Stimulated activated naive CD8-positive, alpha-beta T cell treated with anti-CD3 and anti-CD28 coated beads, Interleukin-15, amount 100 ng/mL, for 72 hours (primary cell): Measurements from ENCODE around the gene ANK3.

Experiments used
- ATAC-seq: fragments of 150-1000 bp; cut with Tn5 transposase; 2 replicates; pipeline ENCODE4 v1.10.0; 2021; ENCODE audit warnings: mild to moderate bottlenecking, moderate library complexity
- DNase-seq, 2 donors: peaks; one replicate each; pipeline ENCODE4 v3.0.0; 2021 to 2022
- H3K27ac Mint-ChIP-seq, 2 donors: one replicate each; pipeline ENCODE4 v1.8.0; 2022; ENCODE audit warnings: mild to moderate bottlenecking in 2 of 2, mixed read lengths in 2 of 2, moderate library complexity in 2 of 2
- H3K27me3 Mint-ChIP-seq: one replicate; pipeline ENCODE4 v1.8.0; 2022; ENCODE audit warnings: mixed read lengths
- H3K4me1 Mint-ChIP-seq: one replicate; pipeline ENCODE4 v1.8.0; 2022; ENCODE audit warnings: mild to moderate bottlenecking, mixed read lengths
- H3K4me3 Mint-ChIP-seq, 2 donors: one replicate each; pipeline ENCODE4 v1.8.0; 2022; ENCODE audit warnings: mild to moderate bottlenecking in 2 of 2, mixed read lengths in 2 of 2, moderate library complexity in 1 of 2
- H3K9me3 Mint-ChIP-seq, 2 donors: one replicate each; pipeline ENCODE4 v1.8.0; 2022; ENCODE audit warnings: mixed read lengths in 2 of 2

Gene ANK3

GRCh38 chr10:60029475-60029874, 360.2 kb downstream of the ANK3 start:
- no peak for ATAC-seq
- Mint-ChIP-seq H3K27ac (no peak overlapping the region), H3K9me3 (no peaks in the 10 kb centered on the region), H3K4me3 (no peak overlapping the region), H3K4me1 (no peaks in the 10 kb centered on the region), H3K27me3 (no peaks in the 10 kb centered on the region)
- no peak for DNase-seq

- no peak overlapping the region for H3K4me3 Mint-ChIP-seq
Measured at GRCh38 chr10:60028081-60028480, 361.6 kb downstream of the ANK3 start.

GRCh38 chr10:60025279-60025678, 364.4 kb downstream of the ANK3 start:
- ATAC-seq: no peak
- Mint-ChIP-seq H3K27ac (no peak overlapping the region), H3K27me3 (no peaks in the 10 kb centered on the region), H3K4me1 (no peaks in the 10 kb centered on the region), H3K9me3 (no peaks in the 10 kb centered on the region), H3K4me3 (no peak overlapping the region)
- DNase-seq: no peak

More at GRCh38 chr10:60028081-60028480, 361.6 kb downstream of the ANK3 start:
- DNase-seq: no peak
- no peaks in the 10 kb centered on the region for H3K9me3 Mint-ChIP-seq
- H3K27ac Mint-ChIP-seq: no peak overlapping the region
- ATAC-seq: no peak
- no peaks in the 10 kb centered on the region for H3K4me1 Mint-ChIP-seq
- no peaks in the 10 kb centered on the region for H3K27me3 Mint-ChIP-seq

- H3K27ac Mint-ChIP-seq: peak overlapping the region in 1 of 2 donors; percentile 8
- no peak for ATAC-seq
- H3K4me3 Mint-ChIP-seq: no peak overlapping the region
- H3K27me3 Mint-ChIP-seq: no peaks in the 10 kb centered on the region
- no peaks in the 10 kb centered on the region for H3K9me3 Mint-ChIP-seq
- H3K4me1 Mint-ChIP-seq: no peaks in the 10 kb centered on the region
- DNase-seq: no peak
Measured at GRCh38 chr10:60024506-60024905, 365.2 kb downstream of the ANK3 start.

- no peak for DNase-seq
- Mint-ChIP-seq H3K27ac (peak overlapping the region in 1 of 2 donors; percentile 75), H3K4me1 (no peaks in the 10 kb centered on the region), H3K4me3 (no peak overlapping the region), H3K9me3 (no peaks in the 10 kb centered on the region), H3K27me3 (no peaks in the 10 kb centered on the region)
- no peak for ATAC-seq
Measured at GRCh38 chr10:60023155-60023877, 366.4 kb downstream of the ANK3 start.

- no peak for DNase-seq
- no peaks in the 10 kb centered on the region for H3K4me1 Mint-ChIP-seq
- no peak overlapping the region for H3K4me3 Mint-ChIP-seq
- H3K9me3 Mint-ChIP-seq: no peaks in the 10 kb centered on the region
- ATAC-seq: no peak
- H3K27ac Mint-ChIP-seq: no peak overlapping the region
- H3K27me3 Mint-ChIP-seq: no peaks in the 10 kb centered on the region
Measured at GRCh38 chr10:60021361-60021760, 368.3 kb downstream of the ANK3 start.

GRCh38 chr10:60016794-60017193, 372.9 kb downstream of the ANK3 start:
- Mint-ChIP-seq H3K4me3 (no peak overlapping the region), H3K9me3 (no peaks in the 10 kb centered on the region), H3K27me3 (peaks cover 9% of the 10 kb centered on the region), H3K4me1 (no peaks in the 10 kb centered on the region), H3K27ac (no peak overlapping the region)
- no peak for DNase-seq
- no peak for ATAC-seq

GRCh38 chr10:60009710-60010383, 379.8 kb downstream of the ANK3 start:
- H3K9me3 Mint-ChIP-seq: no peaks in the 10 kb centered on the region

GRCh38 chr10:60009276-60009675, 380.4 kb downstream of the ANK3 start:
- Mint-ChIP-seq H3K27me3 (peaks cover 9% of the 10 kb centered on the region), H3K4me3 (no peak overlapping the region)
- no peak for DNase-seq

More at GRCh38 chr10:60009710-60010383, 379.8 kb downstream of the ANK3 start:
- Mint-ChIP-seq H3K4me1 (no peaks in the 10 kb centered on the region), H3K27me3 (peaks cover 9% of the 10 kb centered on the region), H3K4me3 (no peak overlapping the region), H3K27ac (no peak overlapping the region)
- ATAC-seq: no peak
- no peak for DNase-seq

GRCh38 chr10:60008816-60009215, 380.9 kb downstream of the ANK3 start:
- Mint-ChIP-seq H3K27me3 (peaks cover 9% of the 10 kb centered on the region), H3K4me1 (no peaks in the 10 kb centered on the region), H3K9me3 (no peaks in the 10 kb centered on the region), H3K4me3 (no peak overlapping the region), H3K27ac (no peak overlapping the region)
- DNase-seq (no peak), ATAC-seq (no peak)

More at GRCh38 chr10:60009276-60009675, 380.4 kb downstream of the ANK3 start:
- ATAC-seq: no peak
- Mint-ChIP-seq H3K9me3 (no peaks in the 10 kb centered on the region), H3K27ac (no peak overlapping the region), H3K4me1 (no peaks in the 10 kb centered on the region)

GRCh38 chr10:60006062-60006461, 383.6 kb downstream of the ANK3 start:
- DNase-seq (no peak), ATAC-seq (no peak)
- peaks cover 2% of the 10 kb centered on the region for H3K4me1 Mint-ChIP-seq
- H3K27me3 Mint-ChIP-seq: no peaks in the 10 kb centered on the region
- no peaks in the 10 kb centered on the region for H3K9me3 Mint-ChIP-seq
- H3K4me3 Mint-ChIP-seq: no peak overlapping the region
- no peak overlapping the region for H3K27ac Mint-ChIP-seq

- Mint-ChIP-seq H3K27me3 (no peaks in the 10 kb centered on the region), H3K27ac (no peak overlapping the region), H3K4me3 (no peak overlapping the region), H3K4me1 (peaks cover 10% of the 10 kb centered on the region), H3K9me3 (no peaks in the 10 kb centered on the region)
- ATAC-seq: no peak
- no peak for DNase-seq
Measured at GRCh38 chr10:60003651-60004523, 385.8 kb downstream of the ANK3 start.

GRCh38 chr10:60000747-60001146, 388.9 kb downstream of the ANK3 start:
- Mint-ChIP-seq H3K9me3 (no peaks in the 10 kb centered on the region), H3K27me3 (no peaks in the 10 kb centered on the region), H3K4me3 (no peak overlapping the region), H3K27ac (no peak overlapping the region), H3K4me1 (peaks cover 10% of the 10 kb centered on the region)
- ATAC-seq (peak; percentile 61), DNase-seq (no peak)

GRCh38 chr10:59997827-59998525, 391.7 kb downstream of the ANK3 start:
- peaks cover 10% of the 10 kb centered on the region for H3K4me1 Mint-ChIP-seq
- ATAC-seq (no peak), DNase-seq (no peak)
- no peak overlapping the region for H3K4me3 Mint-ChIP-seq
- peaks cover 10% of the 10 kb centered on the region for H3K27me3 Mint-ChIP-seq
- H3K9me3 Mint-ChIP-seq: no peaks in the 10 kb centered on the region
- no peak overlapping the region for H3K27ac Mint-ChIP-seq

- H3K27ac Mint-ChIP-seq: no peak overlapping the region
- H3K4me3 Mint-ChIP-seq: no peak overlapping the region
- ATAC-seq (no peak), DNase-seq (no peak)
- H3K4me1 Mint-ChIP-seq: peaks cover 14% of the 10 kb centered on the region
- no peaks in the 10 kb centered on the region for H3K9me3 Mint-ChIP-seq
- H3K27me3 Mint-ChIP-seq: peaks cover 22% of the 10 kb centered on the region
Measured at GRCh38 chr10:59995862-59996261, 393.8 kb downstream of the ANK3 start.
